Tibial nerve (tissue), 4 donors: ENCODE data around the gene ST7L. TPM values are rescaled to one million over a fixed set of nuclear protein-coding genes. Genes with fewer than 3 reads are reported as not detected.
A peak's percentile ranks its signal among the peaks of the same experiment; 100 is the strongest.

Source experiments
- DNase-seq, 2 donors: peaks; one replicate each; pipeline ENCODE4 v3.0.0-alpha.2; 2019; ENCODE audit warnings: low spot score in 2 of 2
- H3K27ac ChIP-seq, 4 donors: fragments of 200-600 bp; sonication (generic) in 3 of 4; one replicate each; pipeline ENCODE4 v1.5.1; 2017 to 2019; ENCODE audit warnings: mild to moderate bottlenecking in 1 of 4
- H3K27me3 ChIP-seq, 2 donors: fragments of 200-600 bp; sonication (generic) in 1 of 2; one replicate each; pipeline versions ENCODE4 v1.5.1 to v1.6.0; 2017 to 2019
- H3K36me3 ChIP-seq, 3 donors: fragments of 200-600 bp; sonication (generic); one replicate each; pipeline ENCODE4 v1.5.1; 2018 to 2019
- H3K4me1 ChIP-seq, 4 donors: fragments of 200-600 bp; sonication (generic) in 3 of 4; one replicate each; pipeline ENCODE4 v1.5.1; 2017 to 2019
- H3K4me3 ChIP-seq, 4 donors: fragments of 200-600 bp; sonication (generic) in 3 of 4; one replicate each; pipeline ENCODE4 v1.5.1; 2017 to 2019; ENCODE audit warnings: mild to moderate bottlenecking in 1 of 4, moderate library complexity in 1 of 4
- H3K9me3 ChIP-seq, 4 donors: fragments of 200-600 bp; sonication (generic) in 3 of 4; one replicate each; pipeline ENCODE4 v1.5.1; 2017 to 2019
- EP300 ChIP-seq, 2 donors: sonication (generic); formaldehyde crosslinking; IDR thresholded peaks; one replicate each; pipeline ENCODE4 v1.6.1; 2017; ENCODE audit warnings: antibody characterized with exemption in 2 of 2, mild to moderate bottlenecking in 1 of 2
- POLR2A ChIP-seq, 2 donors: fragments of 450-650 bp; IDR thresholded peaks; one replicate each; pipeline ENCODE4 v1.6.1; 2017; ENCODE audit warnings: antibody characterized with exemption in 2 of 2, mild to moderate bottlenecking in 2 of 2, moderate library complexity in 2 of 2
- WGBS, 2 donors: methylation state at CpG; one replicate each; pipeline ENCODE4 v1.1.5; 2018; 5-methylcytosine and 5-hydroxymethylcytosine counted together
- total RNA-seq, 4 donors: library from RNA; depleted of rRNA; stranded (reverse); fragments of >200 nt; gene quantifications; one replicate each; pipeline ENCODE4 v1.1.0, GENCODE V29; 2016
- TF ChIP-seq, protein P1 (sequence below), 5 experiments: fragments of 200-600 bp in 3 of 5; fragments of 450-650 bp in 2 of 5; sonication (generic) in 3 of 5; IDR thresholded peaks; one replicate each; pipeline ENCODE4 v1.5.1; 2016 to 2019; ENCODE audit warnings: antibody characterized with exemption in 5 of 5, mild to moderate bottlenecking in 3 of 5, moderate library complexity in 2 of 5

The ST7L gene
- total RNA-seq, 4 donors from 2014 or later = 18.4 to 24.0 (median 20.4) TPM

DNA sequence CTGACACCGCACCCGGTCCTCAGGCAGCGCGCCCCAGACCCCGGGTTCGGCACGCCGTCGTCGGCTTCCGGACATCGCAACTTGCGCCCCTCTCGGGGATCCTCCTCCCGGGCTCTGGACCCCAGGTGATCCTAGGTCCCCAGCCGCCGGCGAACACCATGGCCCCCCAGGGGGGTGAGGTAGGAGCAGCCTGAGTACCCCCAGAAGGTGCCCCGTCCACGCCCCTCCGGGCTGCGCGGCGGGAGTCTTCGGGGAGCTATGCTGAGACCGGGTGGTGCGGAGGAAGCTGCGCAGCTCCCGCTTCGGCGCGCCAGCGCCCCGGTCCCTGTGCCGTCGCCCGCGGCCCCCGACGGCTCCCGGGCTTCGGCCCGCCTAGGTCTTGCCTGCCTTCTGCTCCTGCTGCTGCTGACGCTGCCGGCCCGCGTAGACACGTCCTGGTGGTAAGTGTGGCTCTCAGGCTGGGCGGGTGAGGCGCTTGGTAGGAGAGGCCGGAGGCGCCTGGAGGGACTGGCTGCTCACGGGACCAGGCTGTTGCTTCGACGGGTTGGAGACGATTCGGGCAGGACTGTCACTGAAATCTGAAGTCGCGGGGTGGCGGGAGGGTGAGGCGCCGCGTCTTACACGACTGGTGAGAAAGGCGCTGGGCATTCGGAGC lies 109.8 kb downstream of the ST7L start:
- WGBS, 2 donors = 17 to 32% methylated on average over 26 to 49 of the region's 66 CpGs
- H3K9me3 ChIP-seq = no peaks in the 10 kb centered on the region
- H3K36me3 ChIP-seq = no peaks in the 10 kb centered on the region
- TF ChIP-seq, protein P1, sequence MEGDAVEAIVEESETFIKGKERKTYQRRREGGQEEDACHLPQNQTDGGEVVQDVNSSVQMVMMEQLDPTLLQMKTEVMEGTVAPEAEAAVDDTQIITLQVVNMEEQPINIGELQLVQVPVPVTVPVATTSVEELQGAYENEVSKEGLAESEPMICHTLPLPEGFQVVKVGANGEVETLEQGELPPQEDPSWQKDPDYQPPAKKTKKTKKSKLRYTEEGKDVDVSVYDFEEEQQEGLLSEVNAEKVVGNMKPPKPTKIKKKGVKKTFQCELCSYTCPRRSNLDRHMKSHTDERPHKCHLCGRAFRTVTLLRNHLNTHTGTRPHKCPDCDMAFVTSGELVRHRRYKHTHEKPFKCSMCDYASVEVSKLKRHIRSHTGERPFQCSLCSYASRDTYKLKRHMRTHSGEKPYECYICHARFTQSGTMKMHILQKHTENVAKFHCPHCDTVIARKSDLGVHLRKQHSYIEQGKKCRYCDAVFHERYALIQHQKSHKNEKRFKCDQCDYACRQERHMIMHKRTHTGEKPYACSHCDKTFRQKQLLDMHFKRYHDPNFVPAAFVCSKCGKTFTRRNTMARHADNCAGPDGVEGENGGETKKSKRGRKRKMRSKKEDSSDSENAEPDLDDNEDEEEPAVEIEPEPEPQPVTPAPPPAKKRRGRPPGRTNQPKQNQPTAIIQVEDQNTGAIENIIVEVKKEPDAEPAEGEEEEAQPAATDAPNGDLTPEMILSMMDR (IDR thresholded peaks at IDR 0.05) = no peak
- TF ChIP-seq EP300 (IDR thresholded peaks at IDR 0.05) = no peak
- no peak for TF ChIP-seq POLR2A (IDR thresholded peaks at IDR 0.05)
- peak overlapping the region in 3 of 4 donors; percentile 29 to 73 (median 34) for H3K27ac ChIP-seq
- H3K4me3 ChIP-seq = peak overlapping the region; percentile 44 to 70 (median 52)
- peaks cover 0 to 36% (median 10%) of the 10 kb centered on the region in 4 donors for H3K4me1 ChIP-seq
- H3K27me3 ChIP-seq = peaks cover 0 to 41% of the 10 kb centered on the region in 2 donors
- no peak for DNase-seq

GRCh38 chr1:112508278-112509004 lies 110.5 kb downstream of the ST7L start, which contains the start of gene WNT2B:
Gene WNT2B, plus strand, starts transcription at chr1:112508965. Its CDS starts 298 bp downstream, at chr1:112509263.
- Histone ChIP-seq H3K27ac (peak within 1 kb of the TSS in 3 of 4 donors; percentile 29 to 73 (median 34)), H3K9me3 (no peaks in the 10 kb centered on the region), H3K27me3 (peaks cover 0 to 46% of the 10 kb centered on the region in 2 donors), H3K36me3 (no peaks in the 10 kb centered on the region), H3K4me1 (peaks cover 0 to 39% (median 11%) of the 10 kb centered on the region in 4 donors), H3K4me3 (peak within 1 kb of the TSS; percentile 44 to 70 (median 52))
- WGBS, 2 donors = 0% methylated on average over 43 to 46 of the region's 69 CpGs
- TF ChIP-seq, protein P1 (IDR thresholded peaks at IDR 0.05) = no peak
- TF ChIP-seq POLR2A (IDR thresholded peaks at IDR 0.05) = no peak
- no peak for TF ChIP-seq EP300 (IDR thresholded peaks at IDR 0.05)
- DNase-seq = no peak

- no peaks in the 10 kb centered on the region for H3K9me3 ChIP-seq
- no peak for TF ChIP-seq POLR2A (IDR thresholded peaks at IDR 0.05)
- TF ChIP-seq, protein P1 (IDR thresholded peaks at IDR 0.05) = no peak
- no peak for TF ChIP-seq EP300 (IDR thresholded peaks at IDR 0.05)
- DNase-seq = no peak
- peaks cover 0 to 40% (median 13%) of the 10 kb centered on the region in 4 donors for H3K4me1 ChIP-seq
- H3K36me3 ChIP-seq = no peaks in the 10 kb centered on the region
- WGBS, 2 donors = 2% methylated on average over 13 to 15 of the region's 15 CpGs
- peak overlapping the region; percentile 44 to 70 (median 52) for H3K4me3 ChIP-seq
- H3K27me3 ChIP-seq = peaks cover 0 to 51% of the 10 kb centered on the region in 2 donors
- H3K27ac ChIP-seq = peak overlapping the region in 1 of 4 donors; percentile 73
These were observed 111.0 kb downstream of the ST7L start for GRCh38 chr1:112507921-112508277.

- no peak for DNase-seq
- H3K9me3 ChIP-seq = no peaks in the 10 kb centered on the region
- TF ChIP-seq POLR2A (IDR thresholded peaks at IDR 0.05) (no peak), EP300 (IDR thresholded peaks at IDR 0.05) (no peak)
- TF ChIP-seq, protein P1 (IDR thresholded peaks at IDR 0.05) = no peak
- no peak overlapping the region for H3K4me3 ChIP-seq
- 74 to 76% methylated on average over 9 of the region's 9 CpGs for WGBS, 2 donors
- peaks cover 0 to 46% (median 17%) of the 10 kb centered on the region in 4 donors for H3K4me1 ChIP-seq
- no peak overlapping the region for H3K27ac ChIP-seq
- H3K27me3 ChIP-seq = peaks cover 0 to 56% of the 10 kb centered on the region in 2 donors
- H3K36me3 ChIP-seq = no peaks in the 10 kb centered on the region
These were observed 111.6 kb downstream of the ST7L start for GRCh38 chr1:112507336-112507735.

- WGBS, 2 donors = 82% methylated on average over 8 of the region's 8 CpGs
- H3K9me3 ChIP-seq = no peaks in the 10 kb centered on the region
- TF ChIP-seq EP300 (IDR thresholded peaks at IDR 0.05) (no peak), POLR2A (IDR thresholded peaks at IDR 0.05) (no peak)
- TF ChIP-seq, protein P1 (IDR thresholded peaks at IDR 0.05) = no peak
- H3K27me3 ChIP-seq = peaks cover 0 to 56% of the 10 kb centered on the region in 2 donors
- H3K4me3 ChIP-seq = no peak overlapping the region
- H3K4me1 ChIP-seq = peaks cover 0 to 51% (median 20%) of the 10 kb centered on the region in 4 donors
- no peak for DNase-seq
- H3K36me3 ChIP-seq = no peaks in the 10 kb centered on the region
- H3K27ac ChIP-seq = no peak overlapping the region
These were observed 112.2 kb downstream of the ST7L start for GRCh38 chr1:112506731-112507130.
